Mesenteric fat pad (tissue), 1 donor: ENCODE data around the gene LAMA4. TPM values are rescaled to one million over a fixed set of nuclear protein-coding genes. Genes with fewer than 3 reads are reported as not detected.
"Not testable (repeated sequence)": the region's sequence is repeated elsewhere in the genome, so short reads cannot be mapped to it uniquely, and the experiment has no call there.

ENCODE experiments used
- DNase-seq: peaks from one replicate; pipeline ENCODE4 v3.0.0-alpha.2; 2020; ENCODE audit warnings: low spot score
- total RNA-seq: library from RNA; stranded (reverse); fragmentation: NEBNext Ultra II Directional; extraction: Animal tissue kit (Norgen Biotek cat#: 25700); gene quantifications from one replicate; pipeline ENCODE4 v1.2.1, GENCODE V29; 2021
- donor health status: DM: yes; HTN: yes; CAD: no.

Gene LAMA4
- total RNA-seq, 1 donor from 2014 or later = 418 TPM

- no peak for DNase-seq
Observed at GRCh38 chr6:112153926-112154607, 100.3 kb downstream of the LAMA4 start.

- no peak for DNase-seq
Observed at GRCh38 chr6:112150363-112150762, 104.0 kb downstream of the LAMA4 start.

DNA sequence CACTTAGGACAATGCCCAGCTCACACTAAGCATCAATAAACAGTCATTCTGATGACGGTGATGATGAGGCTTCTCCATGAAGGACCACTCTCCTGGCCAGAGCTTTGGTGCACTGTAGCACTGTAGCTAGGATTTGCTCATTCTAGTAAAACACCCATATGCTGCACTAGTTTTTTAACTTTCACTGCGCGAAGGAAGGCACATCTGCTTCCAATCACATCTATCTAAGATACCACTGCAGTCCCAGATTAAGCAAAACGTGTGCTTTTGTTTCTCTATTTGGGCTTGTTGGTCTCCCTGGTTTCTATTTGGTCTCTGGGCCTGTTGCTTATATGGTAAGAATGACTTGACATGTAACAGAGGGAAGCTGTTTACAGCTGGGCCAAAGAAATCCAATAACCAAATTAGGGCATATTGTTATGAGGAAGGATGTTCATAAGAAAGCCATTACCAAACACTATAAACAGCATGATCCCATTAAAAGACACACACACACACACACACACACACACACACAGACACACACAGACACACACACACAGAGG is 104.6 kb downstream of the LAMA4 start:
- no peak for DNase-seq

DNA sequence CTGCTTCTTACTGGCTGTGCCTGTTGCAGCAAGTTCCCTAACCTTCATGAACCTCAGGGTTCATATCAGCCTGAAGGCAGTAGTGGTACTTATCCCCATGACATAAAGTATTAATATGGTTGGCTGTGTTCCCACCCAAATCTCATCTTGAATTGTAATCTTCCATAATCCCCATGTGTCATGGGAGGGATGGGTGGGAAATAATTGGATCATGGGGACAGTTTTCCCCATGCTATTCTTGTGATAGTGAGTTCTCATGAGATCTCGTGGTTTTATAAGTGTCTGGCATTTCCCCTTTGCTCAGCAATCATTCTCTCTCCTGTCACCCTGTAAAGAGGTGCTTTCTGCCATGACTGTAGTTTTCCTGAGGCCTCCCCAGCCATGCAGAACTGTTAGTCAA is 105.1 kb downstream of the LAMA4 start:
- DNase-seq = no peak

DNA sequence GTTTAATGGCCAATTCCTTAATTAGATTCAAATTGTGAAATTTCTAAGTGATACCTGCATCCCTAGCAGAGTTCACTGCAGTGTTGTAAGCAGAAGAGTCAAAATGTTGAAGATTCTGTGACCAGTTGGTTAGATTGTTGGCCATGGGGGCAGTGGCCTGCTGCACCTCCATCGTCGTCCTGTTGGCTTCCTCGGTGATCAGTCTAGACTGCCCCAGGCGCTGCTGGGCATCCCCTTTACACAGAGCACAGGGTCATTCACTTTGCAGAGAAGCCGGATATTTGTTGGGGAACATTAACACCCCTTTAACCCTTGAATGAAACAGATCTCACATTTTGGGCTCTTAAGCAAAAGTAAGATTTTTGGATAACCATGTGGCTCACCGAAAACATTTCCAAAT is 106.3 kb downstream of the LAMA4 start:
- DNase-seq = no peak

- DNase-seq = no peak
Observed at GRCh38 chr6:112145080-112145573, 109.2 kb downstream of the LAMA4 start.

- DNase-seq = no peak
Observed at GRCh38 chr6:112144145-112144926, 110.0 kb downstream of the LAMA4 start.

DNA sequence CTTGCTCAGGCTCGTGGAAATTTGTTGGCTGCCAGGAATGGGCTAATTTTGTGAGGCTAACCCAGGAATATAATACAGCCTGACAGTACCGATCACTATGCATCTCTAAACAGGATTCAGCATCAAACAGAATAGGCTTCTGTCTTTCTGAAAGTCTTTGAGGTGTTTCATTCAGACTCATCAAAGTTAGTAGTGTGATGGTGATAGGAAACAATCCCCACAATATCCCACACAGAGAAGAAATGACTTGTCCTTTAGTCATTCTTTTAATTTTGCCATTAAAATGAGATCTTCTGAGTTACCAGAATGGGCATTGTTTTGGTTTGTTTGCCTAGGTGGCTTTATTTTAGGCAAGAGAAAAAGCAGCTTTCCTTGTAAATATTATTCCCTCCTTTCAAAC is 112.7 kb downstream of the LAMA4 start:
- no peak for DNase-seq

DNA sequence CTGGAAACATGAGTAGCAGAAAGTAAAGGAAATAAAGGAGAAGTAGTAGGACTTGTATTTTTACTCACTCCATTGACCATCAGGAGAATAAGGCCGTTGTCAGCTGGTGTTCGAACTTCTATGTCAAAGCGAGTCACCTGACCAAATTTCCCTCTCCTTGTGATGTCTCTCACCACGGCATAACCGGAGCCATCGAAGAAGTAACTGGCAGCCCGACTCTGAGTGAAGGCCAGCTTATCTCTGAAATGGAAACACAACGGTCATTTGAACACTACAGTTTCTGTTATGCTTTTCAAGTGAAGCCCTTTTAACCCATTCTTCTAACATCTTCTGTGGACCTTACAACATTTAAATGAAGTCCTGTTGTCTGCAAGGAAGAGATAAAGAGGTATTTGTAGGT is 115.3 kb downstream of the LAMA4 start:
- DNase-seq = no peak

DNA sequence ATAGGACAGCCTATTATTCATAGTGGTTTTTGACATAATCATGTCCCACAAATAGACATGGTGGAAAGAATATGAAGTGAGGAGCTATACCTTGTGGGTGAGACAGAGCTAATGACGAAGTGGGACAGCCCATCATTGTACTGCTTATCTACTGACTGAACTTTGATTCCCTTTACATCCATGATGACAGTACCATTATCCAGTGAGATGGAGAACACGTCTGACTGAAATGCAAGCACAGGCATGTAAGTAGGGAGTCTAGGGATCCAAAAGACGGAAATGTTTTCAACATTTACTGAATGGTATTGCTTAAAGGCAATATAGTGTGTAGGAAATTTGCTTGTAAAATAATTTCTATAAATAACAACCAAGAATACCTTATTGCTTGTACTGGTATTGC is 123.5 kb downstream of the LAMA4 start:
- no peak for DNase-seq

GRCh38 chr6:112128208-112128607 is 126.2 kb downstream of the LAMA4 start:
- no peak for DNase-seq

DNA sequence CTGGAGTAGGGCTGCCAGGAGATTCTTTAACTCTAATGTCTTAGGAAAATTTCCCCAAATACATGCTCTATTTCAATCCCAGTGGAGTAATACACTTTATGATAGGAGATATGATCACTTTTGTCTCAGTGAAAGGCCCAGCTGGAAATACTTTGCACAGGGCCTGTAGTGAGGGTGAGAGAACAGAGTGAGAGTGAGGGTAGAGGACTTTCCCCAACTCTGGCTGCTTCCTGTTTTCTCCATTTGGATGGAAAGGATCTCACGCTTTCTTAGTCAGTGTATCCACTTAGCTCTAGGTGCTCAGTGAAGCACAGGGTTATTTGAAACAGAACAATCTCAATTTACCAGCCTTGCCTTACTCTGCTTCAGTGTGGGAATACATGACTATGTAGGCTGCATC is 130.4 kb downstream of the LAMA4 start:
- DNase-seq = no peak

DNA sequence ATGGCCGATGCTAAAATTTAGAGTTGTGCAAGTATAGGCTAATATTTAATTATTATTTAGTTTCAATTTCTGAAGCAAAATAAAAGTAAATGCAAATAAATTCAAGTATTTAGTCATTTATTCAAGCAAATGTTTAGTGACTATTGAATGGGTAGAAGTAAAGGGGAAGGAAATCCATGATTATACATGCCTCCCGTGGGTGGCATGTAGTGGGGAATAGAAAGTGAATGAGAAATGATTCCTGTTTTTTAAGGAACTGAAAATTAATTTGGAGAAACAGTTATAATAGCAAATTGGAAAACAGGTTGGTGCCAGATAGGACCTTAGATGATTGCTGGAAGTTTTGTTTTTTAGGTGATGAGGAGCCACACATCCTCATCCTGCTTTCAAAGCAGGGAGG is 131.6 kb downstream of the LAMA4 start:
- no peak for DNase-seq

DNA sequence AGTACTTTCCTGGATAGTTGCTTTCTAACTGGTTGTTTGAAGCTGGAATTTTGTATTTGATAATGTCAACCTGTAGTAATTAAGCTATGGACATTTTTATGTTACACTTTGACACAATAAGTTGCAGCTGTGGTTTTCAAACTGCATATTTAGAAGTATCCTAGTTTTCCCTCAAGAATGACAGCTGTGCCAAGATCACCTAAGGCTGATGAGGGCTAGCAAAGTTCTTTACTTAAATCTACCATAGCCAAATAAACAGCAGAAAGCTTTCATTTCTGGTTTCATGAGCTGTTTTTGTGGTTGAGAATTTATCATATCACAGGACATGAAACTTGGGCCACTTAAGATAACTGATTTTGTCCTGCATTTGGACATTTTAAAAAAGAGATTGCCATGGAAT is 136.3 kb downstream of the LAMA4 start:
- no peak for DNase-seq

DNA sequence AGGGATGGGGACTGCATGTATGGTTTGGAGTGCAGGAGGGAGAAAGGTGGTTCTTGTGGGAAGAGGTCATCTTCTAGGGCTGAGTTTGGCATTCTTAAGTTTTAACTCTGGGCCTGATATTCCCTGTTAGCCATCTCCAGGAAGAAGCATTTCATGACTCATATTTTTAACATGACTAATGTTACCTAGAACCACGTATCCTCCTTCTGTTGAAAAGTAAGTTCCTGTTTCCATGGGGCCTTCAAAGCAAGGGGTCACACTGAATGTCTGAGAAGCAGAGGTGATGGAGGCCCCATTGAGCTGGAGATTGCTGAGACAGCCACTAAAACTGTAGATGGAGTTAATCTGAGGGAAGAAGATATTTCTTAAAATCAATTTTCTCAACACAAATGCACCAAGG is 136.8 kb downstream of the LAMA4 start:
- DNase-seq = no peak

- no peak for DNase-seq
Observed at GRCh38 chr6:112116221-112116620, 138.1 kb downstream of the LAMA4 start.

DNA sequence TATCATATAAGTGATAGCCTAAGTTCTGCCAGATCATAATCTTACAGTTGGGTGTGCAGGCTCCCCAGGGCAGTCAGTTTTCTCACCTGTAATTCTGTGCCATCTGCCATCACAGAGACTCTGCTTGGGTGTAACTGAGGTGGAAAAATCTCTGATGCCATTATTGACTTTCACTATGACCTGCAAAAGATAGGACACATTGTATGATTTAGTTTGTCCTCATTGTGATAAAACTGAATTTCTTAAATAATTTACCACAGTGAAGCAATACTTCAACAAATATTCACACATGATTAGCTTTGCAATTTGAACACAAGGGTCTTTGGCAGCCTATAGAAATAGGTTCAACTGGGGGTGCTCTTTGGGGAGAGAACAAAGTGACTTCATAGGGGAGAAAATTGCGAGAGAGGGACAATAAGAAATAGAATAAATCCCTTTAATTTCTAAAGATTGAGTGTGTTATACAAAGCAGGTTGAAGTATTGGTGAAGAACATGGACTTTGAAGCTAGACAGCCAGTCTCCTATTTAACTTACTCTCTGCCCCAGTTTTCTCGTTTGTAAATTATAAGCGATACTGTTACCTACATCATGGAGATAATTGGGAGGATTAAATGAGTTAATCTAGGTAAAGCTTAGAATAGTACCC is 139.7 kb downstream of the LAMA4 start:
- no peak for DNase-seq

DNA sequence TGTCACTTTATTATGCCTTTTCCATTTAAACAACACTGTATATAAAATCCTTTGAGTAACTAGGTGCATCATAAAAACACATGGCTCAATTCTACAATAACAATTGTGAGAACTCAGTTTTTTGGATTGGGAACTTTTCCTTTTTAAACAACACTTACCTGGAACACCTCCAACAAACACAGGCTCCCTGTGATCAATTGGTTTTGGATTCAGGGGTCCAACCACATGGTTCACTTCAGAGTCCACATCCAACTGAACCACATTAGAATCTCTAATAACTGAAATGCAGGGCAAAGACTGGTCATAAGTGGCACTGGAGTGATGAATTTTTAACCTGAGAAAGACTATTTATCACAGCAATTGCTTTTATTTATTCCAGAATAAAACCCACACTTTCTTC is 140.4 kb downstream of the LAMA4 start:
- DNase-seq = no peak

GRCh38 chr6:112113431-112113830 is 140.9 kb downstream of the LAMA4 start:
- no peak for DNase-seq

DNA sequence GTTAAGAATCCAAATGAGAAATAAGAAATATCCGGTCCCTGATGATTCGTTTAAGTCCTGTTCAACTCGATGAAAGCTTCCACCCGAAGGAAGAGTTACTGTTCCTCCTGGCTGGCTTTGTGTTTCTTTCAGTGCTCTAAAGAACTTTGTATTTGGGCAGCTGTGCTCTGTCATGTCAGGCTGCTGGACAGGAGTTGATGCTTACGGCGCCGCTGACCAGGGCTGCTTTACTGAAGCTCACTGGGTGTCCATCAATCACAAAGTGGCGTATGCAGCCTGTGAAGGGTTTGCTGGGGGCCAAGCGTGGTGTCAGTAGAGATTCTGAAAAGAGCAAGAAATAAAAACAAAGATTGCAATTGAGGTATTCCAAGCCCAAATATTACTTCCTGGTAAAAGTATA is 145.1 kb downstream of the LAMA4 start:
- no peak for DNase-seq

DNA sequence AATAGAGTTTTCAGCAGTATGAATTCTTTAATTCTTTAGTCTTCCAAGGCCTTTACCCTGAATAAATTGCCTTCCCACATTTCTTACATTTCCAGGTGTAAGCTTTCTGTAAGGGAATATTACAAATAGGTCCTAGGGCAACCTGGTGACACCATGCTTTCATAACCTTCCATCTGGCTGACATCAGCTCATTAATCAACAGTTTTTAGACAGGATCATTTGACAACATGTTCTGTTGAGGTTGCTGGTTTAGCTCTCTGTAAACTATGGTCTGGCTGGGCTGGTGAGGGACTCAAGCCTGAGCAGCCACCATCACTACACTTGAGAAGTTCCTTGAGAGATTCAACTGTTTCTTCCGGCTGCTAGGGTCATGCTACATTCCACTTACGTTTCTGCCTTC is 147.8 kb downstream of the LAMA4 start:
- DNase-seq = no peak

DNA sequence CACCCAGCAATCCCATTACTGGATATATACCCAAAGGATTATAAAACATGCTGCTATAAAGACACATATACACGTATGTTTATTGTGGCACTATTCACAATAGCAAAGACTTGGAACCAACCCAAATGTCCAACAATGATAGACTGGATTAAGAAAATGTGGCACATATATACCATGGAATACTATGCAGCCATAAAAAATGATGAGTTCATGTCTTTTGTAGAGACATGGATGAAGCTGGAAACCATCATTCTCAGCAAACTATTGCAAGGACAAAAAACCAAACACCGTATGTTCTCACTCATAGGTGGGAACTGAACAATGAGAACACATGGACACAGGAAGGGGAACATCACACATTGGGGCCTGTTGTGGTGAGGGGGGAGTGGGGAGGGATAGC is 148.3 kb downstream of the LAMA4 start:
- DNase-seq = not testable (repeated sequence)
